Memory B cell (primary cell): Measurements from ENCODE around the gene SHISA8.

ENCODE experiments used
- ATAC-seq: fragments of 150-1000 bp; cut with Tn5 transposase; 2 replicates; pipeline ENCODE4 v1.10.0; 2021; ENCODE audit warnings: low read depth, mild to moderate bottlenecking, moderate library complexity
- DNase-seq, 2 donors: peaks; one replicate each; pipeline ENCODE4 v3.0.0; 2022; ENCODE audit warnings: low spot score in 2 of 2
- H3K27ac Mint-ChIP-seq: one replicate; pipeline ENCODE4 v1.8.0; 2022; ENCODE audit warnings: mild to moderate bottlenecking, moderate library complexity, mixed read lengths
- H3K27me3 Mint-ChIP-seq: one replicate; pipeline ENCODE4 v1.8.0; 2022; ENCODE audit warnings: mixed read lengths
- H3K36me3 Mint-ChIP-seq: one replicate; pipeline ENCODE4 v1.8.0; 2022; ENCODE audit warnings: mild to moderate bottlenecking, mixed read lengths
- H3K4me1 Mint-ChIP-seq: one replicate; pipeline ENCODE4 v1.8.0; 2022; ENCODE audit warnings: mixed read lengths
- H3K4me3 Mint-ChIP-seq: one replicate; pipeline ENCODE4 v1.8.0; 2022; ENCODE audit warnings: mild to moderate bottlenecking, moderate library complexity, mixed read lengths
- H3K9me3 Mint-ChIP-seq: one replicate; pipeline ENCODE4 v1.8.0; 2022; ENCODE audit warnings: mixed read lengths

Gene SHISA8

DNA sequence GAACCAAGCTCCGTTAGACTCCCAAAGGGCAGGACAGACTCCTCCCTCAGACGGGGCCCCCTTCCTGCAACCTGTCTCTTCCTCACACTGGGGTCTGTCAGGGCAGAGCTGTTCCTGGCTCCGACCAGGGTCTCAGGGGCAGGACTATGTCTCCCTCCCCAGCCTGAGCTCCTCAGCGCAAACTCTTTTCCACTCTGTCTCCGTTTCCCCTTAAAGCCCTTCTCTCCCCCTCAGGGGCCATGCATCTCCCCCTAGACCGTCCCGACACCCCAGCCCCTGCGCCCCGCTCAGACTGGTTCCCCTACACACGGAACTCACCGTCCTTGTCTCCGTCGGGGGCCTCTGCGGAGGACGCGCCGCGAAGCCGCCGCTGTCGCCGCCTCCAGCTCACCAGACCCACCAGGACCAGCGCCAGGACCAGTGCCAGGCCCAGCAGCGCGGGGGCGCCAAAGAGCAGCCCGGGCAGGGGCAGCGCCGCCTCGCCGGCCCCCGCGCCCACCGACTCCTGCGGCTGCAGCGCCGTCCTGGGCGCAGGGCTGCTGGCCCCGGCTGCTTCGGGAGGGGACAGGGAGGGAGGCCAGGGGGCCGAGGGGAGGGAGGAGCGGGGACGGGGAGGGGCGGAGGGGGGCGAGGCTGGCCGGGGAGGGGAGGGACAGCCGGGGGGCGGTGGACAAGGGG lies 11.0 kb upstream of the SHISA8 start:
- peak overlapping the region; percentile 100 for H3K4me3 Mint-ChIP-seq
- H3K27me3 Mint-ChIP-seq = no peaks in the 10 kb centered on the region
- H3K36me3 Mint-ChIP-seq = peaks cover 18% of the 10 kb centered on the region
- H3K9me3 Mint-ChIP-seq = no peaks in the 10 kb centered on the region
- H3K4me1 Mint-ChIP-seq = peaks cover 47% of the 10 kb centered on the region
- ATAC-seq (peak; percentile 41), DNase-seq (peak; percentile 91)
- peak overlapping the region; percentile 100 for H3K27ac Mint-ChIP-seq

DNA sequence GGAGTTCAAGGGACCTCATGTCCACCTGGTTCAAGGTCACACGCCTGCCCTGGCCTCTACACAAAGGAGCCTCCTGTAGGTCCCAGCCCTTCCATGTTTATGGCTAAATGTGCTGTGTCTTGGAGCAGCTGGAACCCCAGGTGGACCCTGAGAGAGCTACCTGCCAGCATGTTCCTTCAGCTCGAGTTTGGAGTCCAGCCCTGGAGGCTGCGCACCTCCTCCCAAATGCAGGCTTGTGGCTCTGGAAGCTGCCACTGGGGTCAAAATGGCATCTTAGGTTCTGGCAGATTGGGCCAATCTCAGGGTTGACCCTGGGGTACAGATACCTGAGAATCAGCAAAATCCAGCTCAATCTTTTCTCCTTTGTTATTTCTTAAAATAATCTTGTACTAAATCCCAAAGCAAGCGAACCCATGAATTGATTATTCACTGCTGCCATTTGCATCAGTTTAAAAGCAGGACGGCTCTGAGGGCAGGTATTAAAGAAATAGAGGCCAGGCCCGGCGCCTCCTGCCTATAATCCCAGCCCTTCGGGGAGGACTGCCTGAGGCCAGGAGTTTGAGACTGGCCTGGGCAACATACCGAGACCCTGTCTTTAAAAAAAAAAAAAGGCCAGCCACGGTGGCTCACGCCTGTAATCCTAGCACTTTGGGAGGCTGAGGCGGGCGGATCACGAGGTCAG lies 8.9 kb upstream of the SHISA8 start:
- Mint-ChIP-seq H3K4me3 (peak overlapping the region; percentile 100), H3K9me3 (no peaks in the 10 kb centered on the region), H3K27me3 (no peaks in the 10 kb centered on the region), H3K4me1 (peaks cover 46% of the 10 kb centered on the region), H3K36me3 (peaks cover 18% of the 10 kb centered on the region), H3K27ac (peak overlapping the region; percentile 100)
- DNase-seq (peak in 1 of 2 donors; percentile 39), ATAC-seq (no peak)

DNA sequence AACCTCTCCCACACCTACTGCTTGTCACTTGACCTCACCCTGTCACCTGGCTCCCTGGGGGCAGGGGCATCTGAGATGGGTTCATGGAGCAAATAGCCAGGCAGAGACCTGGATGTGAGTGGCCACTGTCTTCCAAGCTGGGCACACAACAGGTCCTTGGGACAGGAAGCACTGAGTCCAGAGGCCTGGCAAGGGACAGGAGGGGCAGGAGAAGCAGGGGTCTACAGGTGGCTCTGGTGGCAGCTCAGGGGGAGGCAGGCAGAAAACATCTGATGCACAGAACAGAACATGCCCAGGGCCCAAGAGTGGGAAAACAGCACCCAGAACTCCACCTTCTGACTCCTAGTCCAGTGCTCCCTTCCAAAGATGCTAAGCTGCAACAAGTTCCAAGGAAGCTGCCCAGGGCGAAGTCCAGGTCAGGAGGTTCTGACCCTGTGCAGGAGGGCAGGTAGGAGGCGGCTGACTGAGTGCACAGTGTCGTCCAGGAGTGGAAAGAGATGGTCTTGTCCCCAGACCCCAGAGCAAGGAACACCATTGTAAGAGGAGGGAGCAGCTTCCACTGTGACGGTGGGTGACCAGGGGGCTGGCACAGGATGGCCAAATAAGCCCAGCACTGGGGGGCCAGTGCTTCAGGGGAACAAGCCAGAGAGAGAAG lies 8.2 kb upstream of the SHISA8 start:
- no peaks in the 10 kb centered on the region for H3K9me3 Mint-ChIP-seq
- DNase-seq (peak; percentile 39 to 49), ATAC-seq (no peak)
- peak overlapping the region; percentile 73 for H3K4me3 Mint-ChIP-seq
- peak overlapping the region; percentile 100 for H3K27ac Mint-ChIP-seq
- H3K27me3 Mint-ChIP-seq = no peaks in the 10 kb centered on the region
- H3K4me1 Mint-ChIP-seq = peaks cover 43% of the 10 kb centered on the region
- peaks cover 18% of the 10 kb centered on the region for H3K36me3 Mint-ChIP-seq

DNA sequence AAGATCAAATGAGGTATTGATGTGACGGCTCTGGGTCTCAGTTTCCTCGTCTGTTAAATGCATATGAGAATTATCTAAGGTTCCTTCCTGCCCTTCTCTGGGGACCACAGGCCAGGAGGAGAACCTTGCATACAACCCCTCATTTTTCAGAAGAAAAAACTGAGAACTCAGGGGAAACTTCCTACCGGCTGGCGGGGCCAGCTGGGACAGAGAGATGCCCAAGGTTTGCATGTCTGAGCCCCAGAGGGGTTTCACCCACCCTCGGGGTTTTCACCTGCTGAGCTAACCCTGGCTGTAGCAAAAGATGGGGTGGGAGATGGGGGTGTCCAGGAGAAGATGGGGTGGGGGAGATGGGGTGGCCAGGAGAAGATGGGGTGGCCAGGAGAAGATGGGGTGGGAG lies 7.5 kb upstream of the SHISA8 start:
- DNase-seq (peak; percentile 45 to 55), ATAC-seq (no peak)
- Mint-ChIP-seq H3K4me3 (peak overlapping the region; percentile 78), H3K36me3 (peaks cover 18% of the 10 kb centered on the region), H3K9me3 (no peaks in the 10 kb centered on the region), H3K4me1 (peaks cover 44% of the 10 kb centered on the region), H3K27me3 (no peaks in the 10 kb centered on the region), H3K27ac (peak overlapping the region; percentile 100)

DNA sequence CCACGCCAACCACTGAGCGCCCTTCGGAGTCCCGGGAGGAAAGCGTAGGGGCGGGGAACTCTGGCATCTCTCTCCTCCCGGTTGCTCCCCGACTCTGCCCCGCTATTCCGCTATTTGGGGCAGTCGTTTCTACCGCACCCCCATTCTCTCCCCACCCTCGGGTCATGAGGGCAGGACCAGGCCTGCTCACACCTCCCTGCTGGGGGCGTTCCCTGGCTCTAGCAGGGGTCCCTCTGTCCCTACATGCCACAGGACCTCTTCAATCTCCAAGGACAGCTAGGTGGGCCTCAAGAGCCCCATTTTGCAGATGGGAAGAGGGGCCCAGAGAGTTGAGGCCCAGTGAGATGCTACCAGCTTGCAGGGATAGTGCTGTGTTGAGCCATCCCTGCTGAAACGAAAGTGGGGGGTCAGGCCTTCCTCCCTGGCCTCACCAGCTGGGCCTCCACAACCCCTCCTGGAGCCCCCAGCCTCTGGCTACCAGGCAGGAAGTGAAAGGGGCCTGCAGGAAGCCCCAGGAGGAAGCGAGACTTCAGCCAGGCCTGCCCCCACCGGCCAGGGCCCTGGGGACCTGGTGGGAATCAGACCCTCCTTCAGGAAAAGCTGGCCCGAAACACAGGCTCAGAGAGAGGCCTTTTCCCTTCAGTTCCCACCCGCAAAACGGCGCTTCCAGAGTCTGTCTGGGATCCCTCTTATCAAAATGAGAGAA lies 5.5 kb upstream of the SHISA8 start:
- H3K4me1 Mint-ChIP-seq = peaks cover 52% of the 10 kb centered on the region
- H3K9me3 Mint-ChIP-seq = no peaks in the 10 kb centered on the region
- ATAC-seq (peak; percentile 10), DNase-seq (peak; percentile 70 to 80)
- H3K27me3 Mint-ChIP-seq = no peaks in the 10 kb centered on the region
- H3K36me3 Mint-ChIP-seq = peaks cover 13% of the 10 kb centered on the region
- peak overlapping the region; percentile 100 for H3K27ac Mint-ChIP-seq
- peak overlapping the region; percentile 89 for H3K4me3 Mint-ChIP-seq

DNA sequence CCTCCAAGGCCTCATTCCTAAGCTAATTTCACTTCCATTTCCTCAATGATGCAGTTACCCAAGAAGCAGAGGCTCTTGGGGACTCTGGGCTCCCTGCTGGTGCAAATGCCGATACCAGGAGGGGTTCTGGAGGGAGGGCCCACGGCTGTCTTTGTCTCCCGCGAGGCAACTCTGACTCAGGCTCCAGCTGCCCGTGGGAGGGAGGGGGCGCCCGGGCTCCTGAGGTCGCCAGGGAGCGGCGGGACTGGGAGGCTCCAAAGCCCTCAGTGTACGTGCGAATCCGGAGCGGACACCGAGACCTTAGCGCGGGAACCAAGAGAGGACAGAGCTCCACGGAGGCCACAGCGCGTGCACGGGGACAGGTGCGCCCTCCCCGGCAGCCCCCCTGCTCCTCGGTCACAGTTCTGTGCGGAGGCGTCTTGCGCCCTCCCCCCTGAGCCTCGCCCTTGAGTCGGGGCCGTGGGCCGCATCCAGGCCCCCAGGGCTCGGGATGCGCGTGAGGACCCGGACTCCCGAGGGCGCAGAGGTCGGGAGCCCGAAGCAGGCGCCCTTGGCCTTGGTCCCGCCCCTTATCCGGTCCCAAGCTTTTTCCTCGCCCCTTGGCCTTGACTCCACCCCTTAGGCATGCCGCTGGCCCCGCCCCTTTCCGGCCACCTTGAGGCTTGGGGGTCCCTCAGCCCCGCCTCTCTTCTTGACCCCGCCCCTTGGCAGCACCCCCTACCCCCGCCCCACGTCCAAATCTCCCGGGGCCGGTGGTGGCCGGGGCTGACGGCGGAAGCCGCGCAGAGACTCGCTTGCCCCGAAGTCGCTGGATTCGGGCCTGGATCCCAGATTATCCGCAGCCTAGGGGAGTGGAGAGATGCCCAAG lies 4.7 kb upstream of the SHISA8 start:
- Mint-ChIP-seq H3K4me3 (peak overlapping the region; percentile 89), H3K36me3 (peaks cover 9% of the 10 kb centered on the region), H3K9me3 (no peaks in the 10 kb centered on the region), H3K4me1 (peaks cover 49% of the 10 kb centered on the region), H3K27ac (peak overlapping the region; percentile 100), H3K27me3 (no peaks in the 10 kb centered on the region)
- ATAC-seq (peak; percentile 37), DNase-seq (peak; percentile 88 to 97)

DNA sequence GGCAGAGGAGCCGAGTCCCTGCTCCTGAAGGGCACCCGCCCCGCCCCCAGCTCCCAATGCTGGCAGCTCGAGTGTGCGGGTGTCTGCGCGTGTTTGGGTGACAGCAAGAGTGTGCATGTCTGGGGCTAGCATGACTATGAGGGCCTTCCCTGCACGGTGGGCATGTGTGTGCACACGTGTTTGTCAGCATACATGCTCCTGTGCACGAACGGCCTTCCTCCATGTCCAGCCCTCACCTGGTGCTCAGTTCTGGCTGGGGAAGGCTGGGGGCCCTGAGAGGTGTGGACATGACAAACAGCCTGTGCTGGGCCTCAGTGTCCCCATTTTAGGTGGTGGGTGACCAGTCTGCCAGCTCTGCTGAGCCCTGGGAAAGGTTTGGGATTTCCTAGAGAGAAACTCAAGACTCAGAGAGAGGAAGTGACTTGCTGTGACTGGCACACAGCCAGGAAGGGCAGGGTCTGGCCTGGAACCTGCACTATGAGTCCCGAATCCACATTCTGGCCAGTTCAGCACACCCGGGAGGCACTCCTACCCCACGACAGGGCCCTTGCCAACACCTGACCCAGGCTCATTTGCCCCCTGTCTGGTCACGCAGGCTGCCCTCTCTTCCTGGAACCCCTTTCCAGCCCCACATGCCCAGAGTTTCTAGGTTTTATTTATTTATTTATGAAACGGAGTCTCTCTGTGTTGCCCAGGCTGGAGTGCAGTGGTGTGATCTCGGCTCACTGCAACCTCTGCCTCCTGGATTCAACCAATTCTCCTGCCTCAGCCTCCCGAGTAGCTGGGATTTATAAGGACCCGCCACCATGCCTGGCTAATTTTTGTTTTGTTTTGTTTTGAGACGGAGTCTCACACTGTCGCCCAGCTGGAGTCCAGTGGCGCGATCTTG lies 3.3 kb upstream of the SHISA8 start:
- ATAC-seq = no peak
- Mint-ChIP-seq H3K27ac (peak overlapping the region; percentile 89), H3K4me1 (peaks cover 49% of the 10 kb centered on the region), H3K36me3 (peaks cover 7% of the 10 kb centered on the region), H3K27me3 (peaks cover 3% of the 10 kb centered on the region), H3K4me3 (peak overlapping the region; percentile 89), H3K9me3 (no peaks in the 10 kb centered on the region)
- DNase-seq = peak; percentile 52 to 72

DNA sequence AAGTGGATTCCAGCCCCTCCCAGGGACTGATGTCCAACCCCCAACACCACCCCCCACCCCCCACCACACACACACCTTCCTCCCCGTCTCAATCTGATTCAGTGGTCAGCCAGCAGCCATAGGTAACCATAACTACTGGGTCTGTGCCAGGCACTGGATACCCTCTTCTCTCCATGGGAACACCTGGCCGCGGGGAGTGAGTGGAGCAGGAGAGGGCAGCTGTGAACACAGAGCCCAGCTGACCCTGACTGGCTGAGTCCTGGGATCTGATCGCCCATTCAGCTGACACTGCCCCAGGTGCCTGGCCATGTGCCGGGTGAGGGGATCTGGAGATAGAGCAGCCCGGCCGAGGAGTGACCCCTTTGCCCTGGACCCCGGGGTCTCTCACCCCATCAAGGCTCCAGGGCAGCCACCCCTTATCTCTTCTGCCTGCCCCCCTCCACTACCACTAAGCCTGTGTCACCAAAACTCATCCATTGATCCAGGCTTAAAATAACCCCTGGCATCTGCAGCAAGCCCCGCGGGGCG lies 2.6 kb upstream of the SHISA8 start:
- peaks cover 3% of the 10 kb centered on the region for H3K36me3 Mint-ChIP-seq
- H3K27ac Mint-ChIP-seq = peak overlapping the region; percentile 89
- DNase-seq (peak in 1 of 2 donors; percentile 42), ATAC-seq (no peak)
- peaks cover 49% of the 10 kb centered on the region for H3K4me1 Mint-ChIP-seq
- peaks cover 6% of the 10 kb centered on the region for H3K27me3 Mint-ChIP-seq
- H3K4me3 Mint-ChIP-seq = no peak overlapping the region
- H3K9me3 Mint-ChIP-seq = no peaks in the 10 kb centered on the region

DNA sequence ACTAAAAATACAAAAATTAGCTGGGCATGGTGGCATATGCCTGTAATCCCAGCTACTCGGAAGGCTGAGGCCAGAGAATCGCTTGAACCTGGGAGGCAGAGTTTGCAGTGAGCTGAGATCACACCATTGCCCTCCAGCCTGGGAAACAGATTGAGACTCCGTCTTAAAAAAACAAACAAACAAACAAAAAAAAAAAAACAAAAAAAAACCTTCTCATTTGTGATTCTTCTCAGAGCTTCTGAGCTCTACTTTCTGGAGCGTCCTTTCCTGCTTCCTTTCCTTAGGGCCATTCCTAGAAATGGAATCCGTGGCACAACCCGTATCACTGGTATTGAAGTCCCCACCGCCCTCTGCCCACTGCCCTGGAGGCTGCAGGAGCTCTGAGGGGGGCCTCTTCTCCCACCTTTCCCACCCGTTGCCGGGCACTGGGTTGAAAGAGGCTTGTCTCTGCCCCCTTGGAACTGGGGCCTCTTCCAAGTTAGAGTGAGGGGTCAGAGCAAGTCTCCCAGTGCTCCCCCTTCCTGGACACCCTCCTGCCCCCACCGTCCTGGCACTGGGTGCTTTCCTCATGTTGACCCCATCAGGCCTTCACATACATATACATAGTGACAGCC lies 2.0 kb upstream of the SHISA8 start:
- Mint-ChIP-seq H3K4me3 (no peak overlapping the region), H3K9me3 (no peaks in the 10 kb centered on the region), H3K27me3 (peaks cover 6% of the 10 kb centered on the region), H3K27ac (peak overlapping the region; percentile 89), H3K36me3 (no peaks in the 10 kb centered on the region), H3K4me1 (peaks cover 47% of the 10 kb centered on the region)
- ATAC-seq (no peak), DNase-seq (no peak)

DNA sequence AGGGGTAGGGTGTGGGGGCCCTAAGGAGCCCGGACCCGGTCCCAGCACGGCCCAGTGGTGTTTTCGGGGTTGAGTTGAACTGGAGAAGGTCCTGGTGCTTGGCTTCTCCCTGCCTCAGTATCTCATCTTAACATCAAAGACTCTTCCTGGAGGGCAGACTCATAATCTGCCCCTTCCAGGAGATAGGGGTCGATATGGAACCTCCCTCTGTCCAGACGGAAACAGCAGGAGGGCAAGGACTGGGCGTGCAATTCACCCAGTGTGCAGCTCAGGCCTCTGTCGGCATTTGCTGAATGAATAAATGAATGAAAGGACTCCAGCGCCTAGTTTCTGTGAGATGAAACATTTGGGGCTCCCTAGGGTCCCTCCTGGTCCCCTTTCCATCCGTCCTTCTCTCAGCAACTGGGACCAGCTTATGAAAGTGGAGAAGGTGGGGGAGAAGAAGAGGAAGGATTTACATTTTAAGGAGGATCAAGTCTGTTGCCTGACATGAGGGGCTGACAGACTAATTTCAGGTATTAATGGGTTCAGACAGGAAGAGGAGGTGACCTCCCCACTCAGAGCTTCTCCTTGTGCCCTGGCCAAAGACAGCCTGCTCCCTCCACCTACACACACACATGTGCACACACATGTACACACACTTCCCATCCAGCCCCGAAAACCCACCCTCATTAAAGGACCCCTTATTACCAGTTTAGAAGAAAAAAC lies 1.1 kb upstream of the SHISA8 start:
- Mint-ChIP-seq H3K27ac (peak overlapping the region; percentile 80), H3K36me3 (no peaks in the 10 kb centered on the region), H3K4me3 (peak overlapping the region; percentile 71), H3K4me1 (peaks cover 45% of the 10 kb centered on the region), H3K27me3 (peaks cover 10% of the 10 kb centered on the region), H3K9me3 (no peaks in the 10 kb centered on the region)
- peak in 1 of 2 donors; percentile 32 for DNase-seq
- ATAC-seq = no peak

DNA sequence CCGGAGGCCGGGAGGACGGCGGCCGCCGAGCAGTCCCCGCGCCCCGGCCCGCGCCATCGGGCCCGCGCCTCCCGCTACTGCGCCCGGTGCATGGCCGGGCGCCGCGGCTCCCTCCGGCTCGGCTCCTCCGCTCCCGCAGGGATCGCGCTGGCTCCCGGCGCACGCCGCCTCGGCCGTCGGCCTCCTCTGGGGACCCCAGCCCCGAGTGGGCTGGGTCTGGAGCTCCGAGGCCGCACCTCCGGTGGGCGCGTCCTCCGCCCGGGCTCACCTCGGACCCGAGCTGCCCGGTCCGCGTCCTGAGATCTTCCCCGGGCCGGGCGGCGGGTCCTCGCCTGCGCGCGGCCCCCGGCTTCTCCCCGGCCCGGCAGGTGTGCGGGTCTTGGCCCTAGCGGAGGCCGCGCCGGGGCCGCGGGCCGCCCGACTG lies 251 bp downstream of the SHISA8 start:
- peaks cover 38% of the 10 kb centered on the region for H3K4me1 Mint-ChIP-seq
- no peak overlapping the region for H3K4me3 Mint-ChIP-seq
- peaks cover 10% of the 10 kb centered on the region for H3K27me3 Mint-ChIP-seq
- H3K9me3 Mint-ChIP-seq = no peaks in the 10 kb centered on the region
- ATAC-seq = no peak
- no peaks in the 10 kb centered on the region for H3K36me3 Mint-ChIP-seq
- H3K27ac Mint-ChIP-seq = no peak overlapping the region
- no peak for DNase-seq
